Measurements from ENCODE around the gene SLITRK3.

DNA sequence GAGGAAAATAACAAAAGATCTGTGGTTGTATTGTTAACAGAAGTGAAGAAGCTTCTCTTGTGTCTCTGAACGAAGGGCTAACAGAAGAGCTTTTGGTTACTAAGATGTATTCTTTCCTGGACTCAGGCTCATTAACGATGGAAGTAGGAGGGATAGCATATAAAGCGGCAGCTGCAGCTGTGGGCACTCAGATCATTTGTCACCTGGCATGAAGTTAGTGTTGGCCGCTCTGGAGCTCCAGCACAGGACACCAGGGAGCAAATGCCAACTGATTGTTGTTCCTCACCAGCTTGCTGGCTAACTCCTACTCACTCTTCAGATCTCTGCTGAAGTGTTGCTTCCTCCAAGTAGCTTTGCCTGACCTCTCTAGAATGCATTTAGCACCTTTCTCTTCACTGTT, 15.5 kb upstream of the SLITRK3 start:
- no peak for TF ChIP-seq CTCF (IDR thresholded peaks at IDR 0.05; ENCODE audit: borderline replicate concordance, extremely low read depth, low read length, poor library complexity, severe bottlenecking)
- TF ChIP-seq EZH2 (IDR thresholded peaks at IDR 0.05; ENCODE audit: borderline replicate concordance, low read depth, low read length, severe bottlenecking), result no peak
